ENCODE results near the gene RHOBTB3. TPM values are rescaled to one million over a fixed set of nuclear protein-coding genes. Genes with fewer than 3 reads are reported as not detected.
A peak's percentile ranks its signal among the peaks of the same experiment; 100 is the strongest.
"Not testable (repeated sequence)": the region's sequence is repeated elsewhere in the genome, so short reads cannot be mapped to it uniquely, and the experiment has no call there.

The RHOBTB3 gene
- total and polyA plus RNA-seq, 2 experiments from 2014 or later = 147 to 202 TPM

GRCh38 chr5:95709967-95710650 is 21.0 kb upstream of the RHOBTB3 start:
- WGBS, 2 experiments (ENCODE audit: low coverage in 1 of 2, low lambda C conversion rate in 2 of 2, missing lambda C conversion rate in 2 of 2) = 82 to 87% methylated on average over 15 of the region's 15 CpGs
- Histone ChIP-seq H3K4me1 (ENCODE audit: insufficient read depth) (peaks cover 22% of the 10 kb centered on the region), H3K9me2 (ENCODE audit: insufficient read depth) (no peaks in the 10 kb centered on the region), H3K27ac (no peak overlapping the region), H3F3A (ENCODE audit: insufficient read depth) (0 out of 2 replicates have a peak, but pooled peaks cover 4% of the 10 kb centered on the region), H4K20me1 (ENCODE audit: insufficient read depth) (no peaks in the 10 kb centered on the region), H2AFZ (no peak overlapping the region), H3K79me2 (ENCODE audit: insufficient read depth) (no peaks in the 10 kb centered on the region), H3K9me3 (ENCODE audit: low read depth) (no peaks in the 10 kb centered on the region), H3K27me3 (replicated peaks; ENCODE audit: insufficient read depth) (no peaks in the 10 kb centered on the region), H3K4me3 (no peak overlapping the region), H3K4me2 (ENCODE audit: unreplicated experiment) (no peak overlapping the region), H3K36me3 (ENCODE audit: low read depth) (no peaks in the 10 kb centered on the region), H3K9ac (no peak overlapping the region)
- DNase-seq = no peak
- TF ChIP-seq EZH2phosphoT487 (IDR thresholded peaks at IDR 0.05; ENCODE audit: insufficient read depth, low read depth) = no peak
- no peak for TF ChIP-seq EZH2 (IDR thresholded peaks at IDR 0.05; ENCODE audit: insufficient read depth, poor library complexity, severe bottlenecking)
- in situ Hi-C loops (cut with MboI) = no loop called here

GRCh38 chr5:95710651-95711500 is 20.3 kb upstream of the RHOBTB3 start:
- H3K9ac ChIP-seq; DNase-seq; H3K27me3 ChIP-seq (replicated peaks; ENCODE audit: insufficient read depth); H4K20me1 ChIP-seq (ENCODE audit: insufficient read depth); H3K9me2 ChIP-seq (ENCODE audit: insufficient read depth); H3K4me3 ChIP-seq; H3K79me2 ChIP-seq (ENCODE audit: insufficient read depth); H3K27ac ChIP-seq; H3F3A ChIP-seq (ENCODE audit: insufficient read depth); H3K9me3 ChIP-seq (ENCODE audit: low read depth); H3K36me3 ChIP-seq (ENCODE audit: low read depth); H2AFZ ChIP-seq; H3K4me2 ChIP-seq (ENCODE audit: unreplicated experiment); in situ Hi-C loops (cut with MboI): not testable (repeated sequence)
- 87 to 90% methylated on average over 23 of the region's 23 CpGs for WGBS, 2 experiments (ENCODE audit: low coverage in 1 of 2, low lambda C conversion rate in 2 of 2, missing lambda C conversion rate in 2 of 2)
- H3K4me1 ChIP-seq (ENCODE audit: insufficient read depth) = peaks cover 28% of the 10 kb centered on the region

- Histone ChIP-seq H3K9ac (no peak overlapping the region), H3K9me3 (ENCODE audit: low read depth) (no peaks in the 10 kb centered on the region), H3K79me2 (ENCODE audit: insufficient read depth) (no peaks in the 10 kb centered on the region), H2AFZ (no peak overlapping the region), H4K20me1 (ENCODE audit: insufficient read depth) (no peaks in the 10 kb centered on the region), H3K27ac (peak overlapping the region; percentile 26; the same call in 1 of the 2 replicates), H3K4me3 (no peak overlapping the region), H3K9me2 (ENCODE audit: insufficient read depth) (no peaks in the 10 kb centered on the region), H3K4me2 (ENCODE audit: unreplicated experiment) (peak overlapping the region; percentile 37), H3K27me3 (replicated peaks; ENCODE audit: insufficient read depth) (no peaks in the 10 kb centered on the region), H3K36me3 (ENCODE audit: low read depth) (no peaks in the 10 kb centered on the region), H3F3A (ENCODE audit: insufficient read depth) (0 out of 2 replicates have a peak, but pooled peaks cover 4% of the 10 kb centered on the region), H3K4me1 (ENCODE audit: insufficient read depth) (peaks cover 31% of the 10 kb centered on the region)
- WGBS, 2 experiments (ENCODE audit: low coverage in 1 of 2, low lambda C conversion rate in 2 of 2, missing lambda C conversion rate in 2 of 2) = 92 to 93% methylated on average over 23 to 27 of the region's 27 CpGs
- in situ Hi-C loops (cut with MboI) = no loop called here
- DNase-seq = no peak
- TF ChIP-seq EZH2phosphoT487 (IDR thresholded peaks at IDR 0.05; ENCODE audit: insufficient read depth, low read depth) (no peak), EZH2 (IDR thresholded peaks at IDR 0.05; ENCODE audit: insufficient read depth, poor library complexity, severe bottlenecking) (no peak)
These were observed 19.4 kb upstream of the RHOBTB3 start for GRCh38 chr5:95711501-95712346.

GRCh38 chr5:95712347-95712958 is 18.7 kb upstream of the RHOBTB3 start:
- in situ Hi-C loops (cut with MboI) = no loop called here
- Histone ChIP-seq H3K9me2 (ENCODE audit: insufficient read depth) (no peaks in the 10 kb centered on the region), H3K36me3 (ENCODE audit: low read depth) (no peaks in the 10 kb centered on the region), H3K9me3 (ENCODE audit: low read depth) (no peaks in the 10 kb centered on the region), H3K27me3 (replicated peaks; ENCODE audit: insufficient read depth) (no peaks in the 10 kb centered on the region), H3K4me1 (ENCODE audit: insufficient read depth) (peaks cover 31% of the 10 kb centered on the region), H3K9ac (no peak overlapping the region), H3K4me3 (no peak overlapping the region), H3K27ac (peak overlapping the region; percentile 26), H4K20me1 (ENCODE audit: insufficient read depth) (no peaks in the 10 kb centered on the region), H2AFZ (no peak overlapping the region), H3F3A (ENCODE audit: insufficient read depth) (0 out of 2 replicates have a peak, but pooled peaks cover 4% of the 10 kb centered on the region), H3K4me2 (ENCODE audit: unreplicated experiment) (peak overlapping the region; percentile 37), H3K79me2 (ENCODE audit: insufficient read depth) (no peaks in the 10 kb centered on the region)
- 23 to 35% methylated on average over 2 of the region's 2 CpGs for WGBS, 2 experiments (ENCODE audit: low coverage in 1 of 2, low lambda C conversion rate in 2 of 2, missing lambda C conversion rate in 2 of 2)
- DNase-seq = peak; percentile 84
- TF ChIP-seq EZH2phosphoT487 (IDR thresholded peaks at IDR 0.05; ENCODE audit: insufficient read depth, low read depth) (no peak), EZH2 (IDR thresholded peaks at IDR 0.05; ENCODE audit: insufficient read depth, poor library complexity, severe bottlenecking) (no peak)

GRCh38 chr5:95713246-95713645 is 17.9 kb upstream of the RHOBTB3 start:
- WGBS, 2 experiments (ENCODE audit: low coverage in 1 of 2, low lambda C conversion rate in 2 of 2, missing lambda C conversion rate in 2 of 2) = 83 to 88% methylated on average over 3 to 5 of the region's 5 CpGs
- H4K20me1 ChIP-seq (ENCODE audit: insufficient read depth); in situ Hi-C loops (cut with MboI); H3K27ac ChIP-seq; H3K27me3 ChIP-seq (replicated peaks; ENCODE audit: insufficient read depth); H3F3A ChIP-seq (ENCODE audit: insufficient read depth); H3K9me3 ChIP-seq (ENCODE audit: low read depth); H2AFZ ChIP-seq; H3K36me3 ChIP-seq (ENCODE audit: low read depth); H3K9me2 ChIP-seq (ENCODE audit: insufficient read depth); DNase-seq; H3K79me2 ChIP-seq (ENCODE audit: insufficient read depth); H3K9ac ChIP-seq; H3K4me3 ChIP-seq: not testable (repeated sequence)
- peak overlapping the region; percentile 37 for H3K4me2 ChIP-seq (ENCODE audit: unreplicated experiment)
- peaks cover 31% of the 10 kb centered on the region for H3K4me1 ChIP-seq (ENCODE audit: insufficient read depth)
